Spleen (tissue), 7 donors: Measurements from ENCODE around the gene PSD.

Source experiments
- POLR2A ChIP-seq, 3 donors: fragments of 450-650 bp; IDR thresholded peaks; one replicate each; pipeline ENCODE4 v1.5.1; 2017; ENCODE audit warnings: antibody characterized with exemption in 3 of 3, mild to moderate bottlenecking in 1 of 3
- POLR2AphosphoS5 ChIP-seq, 3 donors: sonication (generic); formaldehyde crosslinking; IDR thresholded peaks; one replicate each; pipeline ENCODE4 v1.5.1; 2017; ENCODE audit warnings: antibody characterized with exemption in 3 of 3
- TF ChIP-seq, protein P1 (sequence below), 11 experiments: fragments of 200-600 bp in 7 of 11; fragments of 450-650 bp in 4 of 11; sonication (generic) in 4 of 11; IDR thresholded peaks in 8 of 11; conservative IDR thresholded peaks in 3 of 11; 1 replicate in 7 of 11; 2 replicates in 4 of 11; pipeline versions ENCODE4 v1.4.0 to v1.8.0; 2016 to 2021; ENCODE audit warnings: antibody characterized with exemption in 11 of 11, inconsistent platforms in 4 of 11, mild to moderate bottlenecking in 1 of 11
- donor health status: DM: no; HTN: no; CAD: no; lungs with moderate emphysema.
- donor health status: DM: no; HTN: no; CAD: no.
- donor health status: DM: no; HTN: no; CAD: no.

DNA sequence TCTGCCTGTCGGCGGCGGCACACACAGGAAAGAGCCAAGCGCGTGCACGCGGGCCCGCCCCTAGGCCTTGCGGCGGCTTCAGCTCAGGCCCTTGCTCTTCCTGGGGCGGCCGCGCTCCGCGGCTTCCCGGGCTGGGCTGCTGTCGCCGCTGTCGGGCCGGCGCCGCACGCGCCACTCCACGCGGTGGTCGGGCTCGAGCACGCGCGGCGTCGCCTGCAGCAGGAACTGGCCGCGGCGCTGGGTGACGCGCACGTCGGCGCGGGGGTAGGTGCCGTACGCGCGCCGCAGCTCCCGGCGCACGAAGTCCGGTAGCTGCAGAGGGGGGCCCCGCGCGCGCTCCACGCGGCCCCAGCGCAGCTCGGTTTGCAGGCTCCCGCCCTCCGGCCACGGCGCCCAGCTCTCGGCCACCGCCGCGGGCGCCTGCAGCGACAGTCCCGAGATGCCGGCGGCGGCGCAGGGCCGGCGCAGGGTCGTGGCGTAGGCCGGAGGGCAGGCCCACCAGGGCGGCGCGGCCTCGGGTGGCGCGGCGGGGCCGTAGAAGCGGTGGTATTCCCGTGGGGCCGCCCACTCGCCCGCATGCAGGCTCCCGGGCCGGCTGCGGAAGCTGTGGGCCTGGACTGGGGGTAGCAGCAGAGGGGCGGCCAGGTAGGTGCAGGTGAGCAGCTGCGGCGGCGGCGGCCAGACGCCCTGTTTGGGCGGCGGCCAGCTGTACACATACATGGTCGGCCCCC lies 32.0 kb upstream of the PSD start:
- TF ChIP-seq, protein P1, sequence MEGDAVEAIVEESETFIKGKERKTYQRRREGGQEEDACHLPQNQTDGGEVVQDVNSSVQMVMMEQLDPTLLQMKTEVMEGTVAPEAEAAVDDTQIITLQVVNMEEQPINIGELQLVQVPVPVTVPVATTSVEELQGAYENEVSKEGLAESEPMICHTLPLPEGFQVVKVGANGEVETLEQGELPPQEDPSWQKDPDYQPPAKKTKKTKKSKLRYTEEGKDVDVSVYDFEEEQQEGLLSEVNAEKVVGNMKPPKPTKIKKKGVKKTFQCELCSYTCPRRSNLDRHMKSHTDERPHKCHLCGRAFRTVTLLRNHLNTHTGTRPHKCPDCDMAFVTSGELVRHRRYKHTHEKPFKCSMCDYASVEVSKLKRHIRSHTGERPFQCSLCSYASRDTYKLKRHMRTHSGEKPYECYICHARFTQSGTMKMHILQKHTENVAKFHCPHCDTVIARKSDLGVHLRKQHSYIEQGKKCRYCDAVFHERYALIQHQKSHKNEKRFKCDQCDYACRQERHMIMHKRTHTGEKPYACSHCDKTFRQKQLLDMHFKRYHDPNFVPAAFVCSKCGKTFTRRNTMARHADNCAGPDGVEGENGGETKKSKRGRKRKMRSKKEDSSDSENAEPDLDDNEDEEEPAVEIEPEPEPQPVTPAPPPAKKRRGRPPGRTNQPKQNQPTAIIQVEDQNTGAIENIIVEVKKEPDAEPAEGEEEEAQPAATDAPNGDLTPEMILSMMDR (IDR thresholded peaks at IDR 0.05 in 8 of 11, conservative IDR thresholded peaks at IDR 0.05 in 3 of 11), result peak in 3 of 11 experiments; percentile 12 to 36 (median 35)
- TF ChIP-seq POLR2AphosphoS5 (IDR thresholded peaks at IDR 0.05) (peak; percentile 76 to 87 (median 86)), POLR2A (IDR thresholded peaks at IDR 0.05) (peak in 2 of 3 donors; percentile 3 to 9)
